ENCODE results near the gene NANOG.
A peak's percentile ranks its signal among the peaks of the same experiment; 100 is the strongest.
"Not testable (repeated sequence)": the region's sequence is repeated elsewhere in the genome, so short reads cannot be mapped to it uniquely, and the experiment has no call there.

The NANOG gene

DNA sequence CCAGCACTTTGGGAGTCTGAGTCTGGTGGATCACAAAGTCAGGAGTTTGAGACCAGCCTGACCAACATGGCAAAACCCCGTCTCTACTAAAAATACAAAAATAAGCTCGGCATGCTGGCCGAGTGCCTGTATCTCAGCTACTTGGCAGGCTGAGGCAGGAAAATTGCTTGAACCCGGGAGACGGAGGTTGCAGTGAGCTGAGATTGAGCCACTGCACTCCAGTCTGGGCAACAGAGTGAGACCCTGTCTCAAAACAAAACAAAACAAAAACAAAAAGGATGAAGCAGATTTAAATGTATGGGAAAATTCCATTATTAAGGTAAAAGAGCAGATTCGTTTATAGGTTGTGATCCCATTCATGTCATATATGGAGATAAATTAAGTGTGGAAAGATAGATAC is 17.1 kb downstream of the NANOG start:
- not testable (repeated sequence) for DNase-seq

DNA sequence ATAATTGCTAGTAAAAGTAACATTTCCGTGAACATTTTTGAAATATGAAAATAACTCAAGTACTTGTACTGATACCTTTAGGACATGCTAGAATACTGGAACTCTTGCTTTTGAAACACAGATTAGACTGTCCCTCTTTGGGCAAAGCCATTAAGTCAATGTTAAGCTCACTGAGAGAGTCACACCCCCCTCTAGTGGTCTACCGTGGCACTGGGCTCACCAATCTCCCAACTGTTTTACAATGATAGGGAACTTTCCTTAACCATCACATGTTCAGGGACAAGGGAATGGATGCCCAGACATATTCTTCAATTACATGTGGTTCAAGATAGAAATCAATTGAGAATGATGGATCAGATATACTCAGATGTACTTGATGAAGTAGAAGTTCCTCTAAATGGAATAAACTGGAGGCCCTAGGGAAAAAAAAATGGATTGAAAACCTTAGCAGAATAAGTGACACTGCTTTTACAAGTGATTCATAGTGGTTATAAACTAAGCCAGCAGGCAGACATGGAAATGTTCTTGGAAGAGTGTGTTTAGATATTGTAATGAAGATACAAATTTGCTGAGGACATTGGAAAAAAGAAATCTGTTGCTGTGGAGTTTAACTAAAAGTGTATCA is 17.8 kb downstream of the NANOG start:
- DNase-seq = peak; percentile 69

DNA sequence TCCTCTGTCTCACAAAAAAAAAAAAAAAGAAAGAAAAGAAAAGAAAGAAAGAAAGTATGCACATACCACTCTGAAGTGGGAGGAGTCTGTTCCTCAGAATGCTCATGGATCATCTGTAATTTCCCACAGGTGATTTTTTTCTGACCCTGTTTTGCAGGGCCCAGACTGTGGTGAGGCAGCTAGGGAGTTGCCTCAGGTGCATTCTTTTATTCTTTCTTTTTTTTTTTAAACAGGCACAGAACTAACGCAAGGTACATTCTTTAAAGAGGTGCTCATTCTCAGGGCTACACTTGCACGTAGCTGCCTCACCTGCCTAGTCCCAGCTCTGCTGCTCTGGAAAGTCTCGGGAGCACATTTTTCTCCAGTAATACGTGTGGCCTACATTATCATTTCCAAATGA is 36.6 kb downstream of the NANOG start:
- DNase-seq = not testable (repeated sequence)

DNA sequence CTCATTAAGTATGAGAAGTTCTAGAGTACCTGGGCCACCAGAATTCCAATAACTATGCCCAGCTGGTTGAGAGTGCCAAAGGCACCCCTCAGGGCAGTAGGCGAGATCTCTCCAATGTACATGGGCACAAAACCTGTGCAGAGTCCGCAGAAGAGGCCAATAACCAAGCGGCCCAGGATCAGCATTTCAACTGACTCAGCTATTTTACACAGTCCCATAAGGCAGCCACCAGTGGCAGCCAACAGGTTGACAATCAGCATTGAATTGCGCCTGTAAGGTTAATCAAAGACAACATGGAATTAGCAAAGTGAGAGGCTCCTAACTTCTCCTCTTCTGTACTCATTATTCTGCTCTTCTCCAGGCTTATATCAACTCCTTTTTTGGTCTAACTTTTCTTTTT is 40.5 kb downstream of the NANOG start:
- not testable (repeated sequence) for DNase-seq

DNA sequence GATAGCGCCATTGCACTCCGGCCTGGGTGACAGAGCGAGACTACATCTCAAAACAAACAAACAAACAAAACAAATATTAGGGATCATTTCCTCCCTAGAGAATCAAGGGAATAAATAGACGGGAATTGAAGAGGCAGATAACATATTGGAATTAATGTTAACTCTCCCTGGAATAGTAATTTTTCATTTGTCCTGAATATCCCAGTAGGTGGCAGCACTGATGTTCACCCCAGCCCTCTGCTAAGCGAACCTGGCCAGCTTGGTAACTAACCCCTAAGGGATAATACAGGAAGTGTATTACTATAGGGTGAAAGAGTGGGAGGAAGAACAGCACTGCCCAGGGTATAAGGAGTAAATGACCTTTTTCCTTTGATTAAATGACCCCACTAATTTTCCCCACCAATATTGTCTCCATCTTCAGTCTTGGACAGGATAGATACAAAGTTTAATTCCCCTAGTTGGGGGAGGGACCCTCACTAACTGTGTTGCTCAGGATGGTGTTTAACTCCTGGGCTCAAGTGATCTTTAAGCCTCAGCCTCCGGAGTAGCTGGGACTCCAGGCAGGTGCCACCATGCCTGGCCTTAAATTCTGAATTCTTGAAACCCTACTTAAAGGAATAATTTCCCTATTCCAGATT is 43.0 kb downstream of the NANOG start:
- DNase-seq = peak; percentile 70

DNA sequence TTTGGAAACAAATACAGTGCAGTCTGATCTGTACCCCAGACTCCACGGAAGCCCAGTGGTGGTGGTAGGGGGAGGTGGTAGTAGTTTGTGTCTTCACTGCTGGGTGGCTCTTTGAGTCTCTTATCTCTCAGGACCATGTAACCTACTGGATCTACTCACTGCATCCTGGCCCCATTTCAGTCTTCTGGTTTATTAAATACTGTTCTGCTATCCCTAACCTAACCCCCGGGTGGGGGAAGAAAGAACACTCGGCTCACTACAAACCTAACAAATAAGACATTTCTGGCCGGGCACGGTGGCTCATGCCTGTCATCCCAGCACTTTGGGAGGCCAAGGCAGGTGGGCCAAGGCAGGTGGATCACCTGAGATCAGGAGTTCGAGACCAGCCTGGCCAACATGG is 44.0 kb downstream of the NANOG start:
- not testable (repeated sequence) for DNase-seq

DNA sequence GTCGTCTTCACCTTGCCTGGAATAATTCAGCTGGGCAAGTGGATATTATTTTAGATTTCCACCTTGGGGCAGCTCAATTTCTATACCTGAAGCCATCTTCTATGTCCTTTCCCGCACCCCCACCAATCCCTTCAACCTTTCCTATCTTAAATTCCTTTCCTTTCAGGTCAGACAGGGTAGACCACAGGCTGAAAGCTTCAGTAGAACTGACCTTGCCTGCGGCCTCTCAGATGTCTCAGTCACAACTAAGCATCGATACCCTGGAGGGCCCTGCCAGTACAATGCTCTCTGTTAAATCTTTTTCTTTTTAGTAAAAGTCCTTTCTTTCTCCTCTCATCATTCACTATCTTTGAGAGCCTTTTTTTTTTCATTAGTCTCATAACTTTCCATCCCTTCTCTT is 44.6 kb downstream of the NANOG start:
- DNase-seq = no peak

DNA sequence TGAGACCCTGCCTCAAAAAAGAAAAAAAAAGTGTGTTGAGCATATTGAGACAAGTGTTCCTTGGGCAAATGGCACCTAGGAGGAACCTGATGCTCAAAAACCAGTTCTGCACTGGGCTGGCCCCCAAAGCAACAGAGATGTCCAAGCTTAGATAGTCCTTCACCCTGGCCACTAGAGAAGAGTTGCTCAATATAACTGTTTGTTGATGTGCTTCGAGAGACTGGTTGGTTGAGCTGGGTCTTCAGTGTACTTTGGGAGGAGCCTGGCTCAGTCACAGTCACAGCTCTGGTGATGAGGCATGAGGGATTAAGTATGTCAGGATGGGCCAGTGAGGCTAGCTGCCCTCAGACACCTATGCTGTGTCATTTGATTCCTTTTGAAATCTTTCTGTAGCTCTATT is 45.5 kb downstream of the NANOG start:
- peak; percentile 8 for DNase-seq

DNA sequence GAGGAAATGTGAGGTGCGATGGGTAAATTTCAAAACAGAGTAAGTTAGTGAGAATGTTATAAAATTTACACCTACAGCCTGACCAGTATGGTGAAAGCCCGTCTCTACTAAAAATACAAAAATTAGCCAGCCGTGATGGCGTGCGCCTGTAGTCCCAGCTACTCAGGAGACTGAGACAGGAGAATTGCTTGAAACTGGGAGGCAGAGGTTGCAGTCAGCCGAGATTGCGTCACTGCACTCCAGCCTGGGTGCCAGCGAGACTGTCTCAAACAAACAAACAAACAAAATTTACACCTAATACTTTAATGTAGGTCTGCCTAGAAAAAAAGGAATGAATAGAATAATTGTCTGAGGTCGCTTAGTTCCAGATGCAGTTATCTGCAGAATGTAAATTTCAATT is 45.9 kb downstream of the NANOG start:
- no peak for DNase-seq

DNA sequence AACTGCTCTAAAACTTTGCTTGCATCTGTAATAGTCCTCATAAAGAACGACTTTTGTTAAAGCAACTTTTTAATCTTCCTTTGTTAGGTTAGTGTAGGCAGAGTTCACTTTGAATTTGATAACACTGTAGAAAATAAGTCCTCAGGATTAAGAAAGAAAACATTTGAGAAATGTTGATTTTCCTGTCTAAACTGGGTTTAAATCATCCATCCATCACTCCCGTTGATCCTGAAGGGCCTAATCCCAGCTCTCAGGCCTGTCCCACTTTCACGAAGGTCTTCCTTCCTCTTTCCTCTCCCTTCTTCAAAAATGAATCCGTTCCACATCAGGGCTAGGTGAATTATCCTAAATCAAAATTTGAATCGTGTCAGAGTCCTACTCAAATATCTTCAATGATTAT is 46.6 kb downstream of the NANOG start:
- DNase-seq = no peak

DNA sequence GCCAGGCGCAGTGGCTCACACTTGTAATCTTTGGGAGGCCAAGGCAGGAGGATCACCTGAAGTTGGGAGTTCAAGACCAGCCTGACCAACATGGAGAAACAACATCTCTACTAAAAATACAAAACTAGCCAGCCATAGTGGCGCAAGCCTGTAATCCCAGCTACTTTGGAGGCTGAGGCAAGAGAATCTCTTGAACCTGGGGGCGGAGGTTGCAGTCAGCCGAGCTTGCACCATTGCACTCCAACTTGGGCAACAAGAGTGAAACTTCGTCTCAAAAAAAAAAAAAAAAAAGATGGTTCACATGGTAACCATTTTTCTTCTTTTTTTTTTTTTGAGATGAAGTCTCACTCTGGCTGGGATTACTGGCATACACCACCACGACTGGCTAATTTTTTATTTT is 48.2 kb downstream of the NANOG start:
- DNase-seq = no peak

DNA sequence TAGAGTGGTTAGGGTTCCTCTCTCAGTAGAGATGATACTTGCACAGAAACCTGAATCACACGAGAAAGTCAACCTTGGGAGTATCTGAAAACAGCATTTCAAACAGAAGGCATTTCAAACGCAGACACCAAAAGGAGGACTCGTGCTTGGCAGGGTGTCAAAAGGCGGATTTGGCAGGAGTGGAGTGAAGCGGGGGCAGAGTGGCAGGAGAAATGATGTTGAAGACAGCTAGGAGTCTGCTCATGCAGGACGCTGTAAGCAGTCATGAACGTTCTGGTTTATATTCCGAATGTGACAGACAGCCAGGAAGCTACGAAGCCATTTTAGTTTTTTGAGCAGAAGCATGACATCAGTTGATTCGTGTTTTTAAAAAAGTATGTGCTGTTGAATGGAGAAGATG is 50.0 kb downstream of the NANOG start:
- DNase-seq = not testable (repeated sequence)

DNA sequence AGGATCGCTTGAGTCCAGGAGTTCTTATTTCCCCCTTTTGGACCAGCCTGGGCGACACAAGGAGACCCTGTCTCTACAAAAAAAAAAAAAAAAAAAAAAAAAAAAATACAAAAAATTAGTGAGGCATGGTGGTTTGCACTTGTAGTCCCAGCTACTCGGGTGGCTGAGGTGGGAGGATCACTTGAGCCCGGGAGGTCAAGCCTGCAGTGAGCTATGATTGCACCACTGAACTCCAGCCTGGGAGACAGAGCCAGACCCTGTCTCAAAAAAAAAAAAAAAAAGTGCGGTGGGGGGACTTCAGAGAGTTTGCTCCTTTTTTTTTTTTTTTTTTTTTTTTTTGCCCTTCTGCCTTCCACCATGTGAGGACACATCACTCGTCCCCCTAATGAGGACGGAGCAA is 50.6 kb downstream of the NANOG start:
- DNase-seq = not testable (repeated sequence)

DNA sequence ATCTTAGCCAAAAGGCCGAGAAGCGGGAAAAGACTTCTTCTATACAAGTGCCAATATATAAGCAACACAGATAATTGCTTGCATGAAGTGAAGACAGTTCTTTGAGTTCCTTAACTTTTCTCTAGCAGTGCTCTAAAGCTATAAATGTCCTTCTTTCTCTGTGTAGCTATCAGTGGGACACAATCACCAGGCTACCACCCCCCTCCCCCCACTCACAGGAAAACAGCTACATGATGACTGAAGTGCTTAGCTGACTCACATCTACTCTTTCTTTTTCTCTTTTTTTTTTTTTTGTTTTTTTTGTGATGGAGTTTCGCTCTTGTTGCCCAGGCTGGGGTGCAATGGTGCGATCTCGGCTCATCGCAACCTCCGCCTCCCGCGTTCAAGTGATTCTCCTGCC is 53.2 kb downstream of the NANOG start:
- DNase-seq = not testable (repeated sequence)

DNA sequence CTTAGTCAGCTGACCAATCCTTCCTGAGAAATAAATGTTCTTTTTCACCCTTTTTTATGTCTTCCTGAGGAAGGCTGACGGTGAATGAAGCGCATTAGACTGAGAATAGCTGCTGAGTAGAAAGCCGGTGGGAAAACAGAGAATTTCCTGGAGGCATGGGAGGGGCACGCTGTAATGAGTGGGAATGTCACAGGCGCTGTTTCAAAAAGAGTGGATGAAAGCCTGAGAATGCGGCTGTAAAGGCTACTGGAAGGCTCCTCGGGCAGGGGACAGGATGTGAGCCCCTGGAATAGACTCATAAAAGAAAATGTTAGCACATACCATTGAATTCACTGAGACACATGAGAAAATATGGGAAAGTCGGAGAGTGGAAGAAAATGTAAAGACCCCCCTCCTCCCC is 53.9 kb downstream of the NANOG start:
- not testable (repeated sequence) for DNase-seq

DNA sequence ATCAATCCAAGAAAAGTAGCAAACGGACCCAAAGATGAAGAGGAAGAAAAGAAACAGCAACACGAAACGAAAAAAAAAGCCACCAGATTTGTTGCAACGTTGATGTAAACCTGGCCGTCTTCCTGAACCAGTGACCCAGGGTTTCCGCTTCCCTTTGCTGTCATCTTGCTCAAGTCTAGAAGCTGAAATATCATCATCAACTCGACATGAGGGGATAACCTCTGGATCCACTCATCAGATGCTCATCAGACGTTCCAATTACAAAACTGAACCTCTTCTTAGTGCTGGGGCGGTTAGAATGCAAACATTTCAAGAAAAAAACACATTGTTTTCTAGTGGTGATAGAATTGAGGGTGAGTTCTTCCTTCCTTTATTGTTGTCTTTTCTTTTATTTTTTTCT is 54.4 kb downstream of the NANOG start:
- DNase-seq = not testable (repeated sequence)

DNA sequence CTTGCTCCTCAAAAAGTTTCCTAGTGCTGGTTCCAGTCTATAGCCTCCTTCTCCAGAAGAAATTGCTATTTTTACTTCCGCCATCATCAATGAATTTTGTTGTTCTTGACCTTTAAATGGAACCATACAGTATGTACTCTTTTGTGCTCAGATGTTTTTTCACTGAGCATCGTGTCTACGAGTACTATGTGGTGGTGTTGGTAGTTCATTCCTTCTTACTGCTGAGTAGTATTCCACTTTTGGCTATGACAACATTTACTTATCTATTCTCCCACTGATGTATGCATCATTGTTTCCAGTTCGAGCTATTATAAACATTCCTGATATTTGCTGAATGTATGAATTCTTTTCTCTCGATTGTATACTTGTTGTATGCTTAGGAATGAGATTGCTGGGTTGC is 54.9 kb downstream of the NANOG start:
- DNase-seq = no peak

DNA sequence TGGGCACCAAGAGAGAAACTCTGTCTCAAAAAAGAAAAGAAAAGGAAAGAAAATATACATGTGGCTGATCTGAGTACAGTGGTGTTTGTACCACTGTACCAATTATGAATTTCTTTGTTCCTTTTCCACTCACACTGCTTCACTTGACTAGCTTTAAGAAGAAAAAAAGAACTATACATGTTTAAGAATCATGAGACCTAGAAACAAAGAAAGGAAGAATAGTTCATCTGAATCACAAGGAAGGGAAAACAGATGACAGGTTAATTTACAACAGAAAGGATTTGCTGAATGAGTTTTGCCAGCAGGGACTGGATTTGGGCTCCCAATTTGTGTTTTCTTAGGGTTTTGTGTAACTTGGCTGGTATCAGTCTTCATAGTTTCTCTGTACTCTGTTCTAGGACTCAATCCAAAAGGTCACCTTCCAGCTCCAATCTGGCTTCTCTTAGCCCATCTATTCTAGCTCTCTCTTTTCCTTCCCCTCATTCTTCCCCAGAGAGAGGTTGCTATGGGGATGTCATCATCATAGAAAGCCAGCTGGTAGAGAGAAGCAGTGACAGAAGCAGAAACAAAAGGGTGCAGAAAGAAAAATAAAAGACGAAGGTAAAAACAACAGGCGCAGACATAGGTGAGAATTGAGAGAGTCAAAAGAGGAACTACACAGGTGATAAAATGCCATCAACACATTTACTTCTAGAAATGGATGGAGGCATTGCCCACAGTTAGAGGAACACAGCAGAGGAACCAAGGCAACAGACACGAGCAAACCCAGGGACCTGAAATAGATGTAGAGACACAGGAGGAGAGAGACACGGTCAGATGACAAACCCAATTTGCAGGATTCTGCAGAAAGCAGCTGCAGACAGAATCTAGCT is 58.3 kb downstream of the NANOG start:
- not testable (repeated sequence) for DNase-seq

DNA sequence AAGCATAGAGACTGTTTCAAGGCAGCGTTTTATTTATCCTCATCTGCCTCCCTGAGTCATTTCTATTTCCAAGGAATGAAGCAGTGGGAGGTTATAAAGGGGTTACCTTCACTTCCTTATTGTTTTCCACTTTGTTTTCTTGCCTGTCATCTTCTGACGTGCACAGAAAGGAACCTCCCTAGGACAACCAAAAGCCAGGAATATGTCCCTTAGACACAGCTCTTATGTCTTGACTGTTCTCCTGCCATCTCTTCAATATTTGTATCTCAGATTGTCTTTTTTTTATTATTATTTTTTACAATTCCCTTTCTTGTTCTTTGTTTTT is 58.9 kb downstream of the NANOG start:
- DNase-seq = not testable (repeated sequence)

Data from HCEC 1CT (cell line).